GM10248 (cell line): ENCODE results near the gene WDR91.

ENCODE experiments used
- CTCF ChIA-PET: fragments of 300-600 bp; sonication (Branson Sonifier 250); formaldehyde crosslinking; extraction: SDS; loops from one replicate; lab custom pipeline; 2021; ENCODE audit warnings: antibody characterized with exemption; lab: Yijun Ruan, JAX
- POLR2A ChIA-PET: fragments of 350-650 bp; sonication (Branson Sonifier 250); formaldehyde crosslinking; extraction: SDS; loops from one replicate; lab custom pipeline; 2020; ENCODE audit warnings: antibody characterized with exemption; lab: Yijun Ruan, JAX
- DNase-seq: peaks from one replicate; pipeline ENCODE4 v3.0.0; 2012; ENCODE audit errors: extremely low spot score
- CTCF ChIP-seq: IDR thresholded peaks from 2 replicates; pipeline ENCODE4 v1.5.1; 2012; ENCODE audit warnings: mild to moderate bottlenecking, low read depth; ENCODE audit errors: extremely low read depth, missing control alignments, control extremely low read depth

WDR91 gene

GRCh38 chr7:135251496-135252391, 40.4 kb upstream of the WDR91 start:
- ChIA-PET POLR2A (no interaction called here), CTCF (interaction anchor here (1.3 to 3.0 kb wide), 5 partner anchors 9 to 394 kb away, joined by 3 to 11 read pairs (median 4); no protein-coding TSS in a partner anchor)
- TF ChIP-seq CTCF = no peak
- no peak for DNase-seq

GRCh38 chr7:135248546-135248945, 37.2 kb upstream of the WDR91 start:
- ChIA-PET POLR2A (no interaction called here), CTCF (interaction anchor here (1.7 to 1.9 kb wide), 2 partner anchors 15 to 26 kb away, joined by 3 to 6 read pairs; no protein-coding TSS in a partner anchor)
- DNase-seq = no peak
- TF ChIP-seq CTCF = no peak

- DNase-seq = no peak
- POLR2A ChIA-PET = no interaction called here
- CTCF ChIA-PET = interaction anchor here (1.3 to 1.9 kb wide), 2 partner anchors 11 to 26 kb away, joined by 4 to 6 read pairs; no protein-coding TSS in a partner anchor
- no peak for TF ChIP-seq CTCF
Observed at GRCh38 chr7:135247746-135248471, 36.6 kb upstream of the WDR91 start.

- POLR2A ChIA-PET = no interaction called here
- no peak for DNase-seq
- CTCF ChIA-PET = interaction anchor here (2.5 kb wide), 1 partner anchor 29 kb away, joined by 8 read pairs; no protein-coding TSS in a partner anchor
- TF ChIP-seq CTCF = no peak
Observed at GRCh38 chr7:135246191-135246825, 35.0 kb upstream of the WDR91 start.

- ChIA-PET POLR2A (no interaction called here), CTCF (interaction anchor here (1.3 to 2.5 kb wide), 2 partner anchors 28 to 30 kb away, joined by 5 to 8 read pairs; no protein-coding TSS in a partner anchor)
- TF ChIP-seq CTCF = no peak
- DNase-seq = no peak
Observed at GRCh38 chr7:135245226-135246190, 34.2 kb upstream of the WDR91 start.
